Upper lobe of left lung (tissue), 6 donors: ENCODE results near the gene ZNF93. TPM values are rescaled to one million over a fixed set of nuclear protein-coding genes. Genes with fewer than 3 reads are reported as not detected.
"Not testable (repeated sequence)": the region's sequence is repeated elsewhere in the genome, so short reads cannot be mapped to it uniquely, and the experiment has no call there.

ENCODE experiments used
- ATAC-seq, 2 donors: fragments of 200-7000 bp; cut with Tn5 transposase; one replicate each; pipeline ENCODE4 v1.9.1; 2022; ENCODE audit warnings: mild to moderate bottlenecking in 2 of 2, moderate library complexity in 2 of 2; ENCODE audit not compliant: low FRiP score in 2 of 2
- DNase-seq, 2 donors: peaks; one replicate each; pipeline ENCODE4 v3.0.0-alpha.2; 2019 to 2020
- H3K27ac ChIP-seq, 4 donors: fragments of 200-600 bp; sonication (generic); one replicate each; pipeline ENCODE4 v1.5.1; 2016 to 2019
- H3K27me3 ChIP-seq, 4 donors: fragments of 200-600 bp; sonication (generic); one replicate each; pipeline ENCODE4 v1.5.1; 2017 to 2019
- H3K36me3 ChIP-seq, 4 donors: fragments of 200-600 bp; sonication (generic); one replicate each; pipeline ENCODE4 v1.5.1; 2016 to 2019
- H3K4me1 ChIP-seq, 4 donors: fragments of 200-600 bp; sonication (generic); one replicate each; pipeline ENCODE4 v1.5.1; 2018 to 2019
- H3K4me3 ChIP-seq, 4 donors: fragments of 200-600 bp; sonication (generic); one replicate each; pipeline ENCODE4 v1.5.1; 2017 to 2019; ENCODE audit warnings: mild to moderate bottlenecking in 2 of 4, moderate library complexity in 1 of 4
- H3K9me3 ChIP-seq, 4 donors: fragments of 200-600 bp; sonication (generic); one replicate each; pipeline ENCODE4 v1.5.1; 2018 to 2019
- EP300 ChIP-seq, 4 donors: sonication (generic); formaldehyde crosslinking; IDR thresholded peaks; one replicate each; pipeline ENCODE4 v1.5.1; 2017; ENCODE audit warnings: antibody characterized with exemption in 4 of 4, control low read depth in 2 of 4
- POLR2A ChIP-seq, 4 donors: fragments of 450-650 bp; IDR thresholded peaks; one replicate each; pipeline ENCODE4 v1.5.1; 2016 to 2017; ENCODE audit warnings: antibody characterized with exemption in 4 of 4, mild to moderate bottlenecking in 2 of 4
- POLR2AphosphoS5 ChIP-seq, 2 donors: sonication (generic); formaldehyde crosslinking; IDR thresholded peaks; one replicate each; pipeline ENCODE4 v1.5.1; 2017; ENCODE audit warnings: antibody characterized with exemption in 2 of 2
- WGBS, 2 donors: methylation state at CpG; one replicate each; pipeline ENCODE4 v1.1.5; 2017 to 2018; 5-methylcytosine and 5-hydroxymethylcytosine counted together
- total RNA-seq, 6 donors: library from RNA; depleted of rRNA in 4 of 6; stranded (reverse); fragments of >200 nt in 4 of 6; gene quantifications; one replicate each; pipeline versions ENCODE4 v1.1.0 to v1.2.1, GENCODE V29; 2016 to 2021
- TF ChIP-seq, protein P1 (sequence below), 6 experiments: fragments of 450-650 bp in 4 of 6; fragments of 200-600 bp in 2 of 6; sonication (generic) in 2 of 6; IDR thresholded peaks; one replicate each; pipeline ENCODE4 v1.5.1; 2016 to 2019; ENCODE audit warnings: antibody characterized with exemption in 6 of 6
- donor health status: DM: no; HTN: no; CAD: no; lungs with moderate emphysema.
- donor health status: DM: no; HTN: yes; CAD: no; lungs with severe emphysema.

ZNF93 gene
- 1 to 10 TPM; 2.9 to 7.3 (median 3.9) TPM for total RNA-seq

GRCh38 chr19:19900729-19901444 lies at the start of gene ZNF93:
Gene ZNF93 (plus strand): TSS chr19:19900946. CDS start chr19:19901089, 143 bp downstream.
- H3K27ac ChIP-seq: peak within 1 kb of the TSS; percentile 70 to 91 (median 79)
- ATAC-seq (peak; percentile 98), DNase-seq (peak; percentile 85 to 97)
- WGBS, 2 donors: 0% methylated on average over 4 to 35 of the region's 35 CpGs
- no peaks in the 10 kb centered on the region for H3K36me3 ChIP-seq
- H3K4me1 ChIP-seq: peaks cover 0 to 16% (median 6%) of the 10 kb centered on the region in 4 donors
- peaks cover 4 to 24% (median 17%) of the 10 kb centered on the region in 4 donors for H3K9me3 ChIP-seq
- no peaks in the 10 kb centered on the region for H3K27me3 ChIP-seq
- TF ChIP-seq EP300 (IDR thresholded peaks at IDR 0.05) (no peak), POLR2A (IDR thresholded peaks at IDR 0.05) (peak in 3 of 4 donors; percentile 19 to 59 (median 57)), POLR2AphosphoS5 (IDR thresholded peaks at IDR 0.05) (peak; percentile 50 to 73)
- TF ChIP-seq, protein P1, sequence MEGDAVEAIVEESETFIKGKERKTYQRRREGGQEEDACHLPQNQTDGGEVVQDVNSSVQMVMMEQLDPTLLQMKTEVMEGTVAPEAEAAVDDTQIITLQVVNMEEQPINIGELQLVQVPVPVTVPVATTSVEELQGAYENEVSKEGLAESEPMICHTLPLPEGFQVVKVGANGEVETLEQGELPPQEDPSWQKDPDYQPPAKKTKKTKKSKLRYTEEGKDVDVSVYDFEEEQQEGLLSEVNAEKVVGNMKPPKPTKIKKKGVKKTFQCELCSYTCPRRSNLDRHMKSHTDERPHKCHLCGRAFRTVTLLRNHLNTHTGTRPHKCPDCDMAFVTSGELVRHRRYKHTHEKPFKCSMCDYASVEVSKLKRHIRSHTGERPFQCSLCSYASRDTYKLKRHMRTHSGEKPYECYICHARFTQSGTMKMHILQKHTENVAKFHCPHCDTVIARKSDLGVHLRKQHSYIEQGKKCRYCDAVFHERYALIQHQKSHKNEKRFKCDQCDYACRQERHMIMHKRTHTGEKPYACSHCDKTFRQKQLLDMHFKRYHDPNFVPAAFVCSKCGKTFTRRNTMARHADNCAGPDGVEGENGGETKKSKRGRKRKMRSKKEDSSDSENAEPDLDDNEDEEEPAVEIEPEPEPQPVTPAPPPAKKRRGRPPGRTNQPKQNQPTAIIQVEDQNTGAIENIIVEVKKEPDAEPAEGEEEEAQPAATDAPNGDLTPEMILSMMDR (IDR thresholded peaks at IDR 0.05): no peak
- H3K4me3 ChIP-seq: peak within 1 kb of the TSS; percentile 24 to 85 (median 77)

- not testable (repeated sequence) for H3K36me3 ChIP-seq
Measured at GRCh38 chr19:19851740-19852139, 49.0 kb upstream of the ZNF93 start.

GRCh38 chr19:19858751-19859150 lies 42.0 kb upstream of the ZNF93 start:
- Histone ChIP-seq H3K27me3 (no peaks in the 10 kb centered on the region), H3K4me3 (no peak overlapping the region), H3K36me3 (no peaks in the 10 kb centered on the region), H3K4me1 (peaks cover 0 to 8% (median 0%) of the 10 kb centered on the region in 4 donors), H3K9me3 (peaks cover 0 to 17% (median 3%) of the 10 kb centered on the region in 4 donors), H3K27ac (no peak overlapping the region)
- TF ChIP-seq EP300 (IDR thresholded peaks at IDR 0.05) (no peak), POLR2AphosphoS5 (IDR thresholded peaks at IDR 0.05) (no peak), POLR2A (IDR thresholded peaks at IDR 0.05) (no peak)
- TF ChIP-seq, protein P1 (IDR thresholded peaks at IDR 0.05): no peak
- no peak for ATAC-seq
- 91 to 98% methylated on average over 2 of the region's 2 CpGs for WGBS, 2 donors
- DNase-seq: no peak

More at GRCh38 chr19:19851740-19852139, 49.0 kb upstream of the ZNF93 start:
- WGBS, 2 donors: 49 to 81% methylated on average over 2 of the region's 2 CpGs
- H3K27ac ChIP-seq, H3K4me1 ChIP-seq, DNase-seq, H3K9me3 ChIP-seq, H3K27me3 ChIP-seq, ATAC-seq, H3K4me3 ChIP-seq: not testable (repeated sequence)

DNA sequence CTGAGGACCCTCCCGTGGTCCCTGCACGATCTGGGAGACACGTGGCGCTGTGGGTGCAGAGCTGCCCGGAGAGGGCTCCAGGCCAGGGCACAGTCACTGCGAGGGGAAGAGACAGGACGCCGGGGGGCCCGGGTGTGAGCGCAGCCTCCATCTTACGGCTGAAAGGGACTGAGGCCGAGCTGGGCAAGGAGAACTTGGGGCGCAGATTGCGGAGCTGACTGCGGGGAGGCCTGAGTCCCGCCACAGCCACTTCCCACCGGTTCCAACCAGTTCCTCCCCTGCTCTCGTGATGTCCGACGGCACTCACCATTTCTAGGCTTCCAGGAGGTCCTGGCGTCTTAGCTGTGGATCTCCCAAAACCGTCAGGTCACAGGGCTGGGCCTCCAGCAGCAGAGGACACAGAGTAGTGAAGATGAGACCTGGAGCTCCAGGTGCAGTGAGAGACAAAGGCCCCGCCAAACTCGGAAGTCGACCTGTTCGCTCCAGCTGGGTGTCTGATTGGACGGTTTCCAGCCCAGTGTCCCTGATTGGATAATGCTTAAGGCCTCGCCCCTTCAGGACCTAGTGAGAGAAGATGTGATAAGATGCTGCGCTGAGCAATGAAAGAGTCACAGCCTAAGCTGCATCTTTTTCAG lies 39.9 kb upstream of the ZNF93 start:
- TF ChIP-seq POLR2A (IDR thresholded peaks at IDR 0.05): no peak
- no peak for TF ChIP-seq EP300 (IDR thresholded peaks at IDR 0.05)
- TF ChIP-seq POLR2AphosphoS5 (IDR thresholded peaks at IDR 0.05): no peak
- TF ChIP-seq, protein P1 (IDR thresholded peaks at IDR 0.05): no peak
- ATAC-seq: no peak

More for the DNA sequence above, 39.9 kb upstream of the ZNF93 start:
- Histone ChIP-seq H3K4me3 (peak overlapping the region in 1 of 4 donors; percentile 30), H3K27me3 (no peaks in the 10 kb centered on the region), H3K4me1 (peaks cover 0 to 8% (median 0%) of the 10 kb centered on the region in 4 donors), H3K9me3 (peaks cover 0 to 17% (median 3%) of the 10 kb centered on the region in 4 donors), H3K36me3 (no peaks in the 10 kb centered on the region), H3K27ac (no peak overlapping the region)
- DNase-seq: peak; percentile 61 to 74
- WGBS, 2 donors: 12 to 22% methylated on average over 17 to 20 of the region's 29 CpGs
